ENCODE results near the gene ARRDC3.
A peak's percentile ranks its signal among the peaks of the same experiment; 100 is the strongest.

ARRDC3 gene

GRCh38 chr5:91381774-91382359, 1.2 kb downstream of the ARRDC3 start (continued):
- TF ChIP-seq ZSCAN23 (tag by site-specific recombination; IDR thresholded peaks at IDR 0.05) (no peak), ZNF266 (tag by site-specific recombination; IDR thresholded peaks at IDR 0.05; ENCODE audit: low read depth) (no peak), PRDM10 (tag by site-specific recombination; IDR thresholded peaks at IDR 0.05) (peak; percentile 33; the same call in 1 of the 2 replicates), ZFP69B (tag by site-specific recombination; IDR thresholded peaks at IDR 0.05) (no peak), ZNF366 (tag by site-specific recombination; conservative IDR thresholded peaks at IDR 0.05) (0 out of 2 replicates have a peak, but pooled peaks have one; percentile 6), ZNF423 (tag by site-specific recombination; IDR thresholded peaks at IDR 0.05) (no peak), MZF1 (tag by site-specific recombination; IDR thresholded peaks at IDR 0.05; ENCODE audit: borderline replicate concordance) (no peak), GLIS1 (tag by site-specific recombination; IDR thresholded peaks at IDR 0.05) (peak; percentile 36; the same call in 1 of the 2 replicates), REPIN1 (tag by site-specific recombination; IDR thresholded peaks at IDR 0.05; ENCODE audit: low read depth) (0 out of 2 replicates have a peak, but pooled peaks have one; percentile 18), ZNF670 (tag by site-specific recombination; IDR thresholded peaks at IDR 0.05; ENCODE audit: low read depth) (no peak), ZNF600 (tag by site-specific recombination; IDR thresholded peaks at IDR 0.05) (peak; percentile 78), ZNF169 (tag by site-specific recombination; IDR thresholded peaks at IDR 0.05) (no peak), PATZ1 (tag by site-specific recombination; IDR thresholded peaks at IDR 0.05) (peak; percentile 74), ZNF561 (tag by site-specific recombination; IDR thresholded peaks at IDR 0.05; ENCODE audit: borderline replicate concordance) (peak; percentile 59; the same call in 1 of the 2 replicates), ZNF747 (tag by site-specific recombination; IDR thresholded peaks at IDR 0.05) (no peak), ZNF362 (tag by site-specific recombination; IDR thresholded peaks at IDR 0.05) (no peak), ZNF704 (tag by site-specific recombination; IDR thresholded peaks at IDR 0.05) (no peak), ZNF292 (tag by site-specific recombination; IDR thresholded peaks at IDR 0.05; ENCODE audit: borderline replicate concordance, low read depth) (no peak), MEIS1 (CRISPR knock-in tag; IDR thresholded peaks at IDR 0.05; ENCODE audit: borderline replicate concordance) (no peak), IKZF3 (tag by site-specific recombination; IDR thresholded peaks at IDR 0.05) (peak; percentile 25; the same call in 1 of the 2 replicates)

Data from HEK293 (cell line).